Measurements from ENCODE around the gene ZNF282. TPM values are rescaled to one million over a fixed set of nuclear protein-coding genes. Genes with fewer than 3 reads are reported as not detected.

Gene ZNF282
- total and polyA plus RNA-seq, 7 experiments from 2014 or later: 0.83 to 36.7 (median 13.3) TPM

- peaks cover 12 to 36% (median 32%) of the 10 kb centered on the region in 5 donors for H3K36me3 Mint-ChIP-seq
- ATAC-seq: no peak
- Histone ChIP-seq H3K36me3 (ENCODE audit: control insufficient read depth in 2 of 3, insufficient read depth in 3 of 3, low read length in 3 of 3) (peaks cover 0 to 36% (median 5%) of the 10 kb centered on the region in 3 experiments), H3K9me3 (ENCODE audit: control insufficient read depth in 2 of 3, low read length in 3 of 3) (no peaks in the 10 kb centered on the region), H3K27me3 (ENCODE audit: control insufficient read depth in 2 of 2, insufficient read depth in 2 of 2, low read length in 2 of 2) (no peaks in the 10 kb centered on the region), H3K27ac (ENCODE audit: low read depth, low read length) (no peak overlapping the region), H3K4me3 (ENCODE audit: low read length) (no peak overlapping the region), H3K4me1 (ENCODE audit: control insufficient read depth in 2 of 2, insufficient read depth in 2 of 2, low read length in 2 of 2) (peaks cover 0 to 4% of the 10 kb centered on the region in 2 donors)
- no peak overlapping the region for H3K4me3 Mint-ChIP-seq
- no peak overlapping the region for H3K27ac Mint-ChIP-seq
- H3K9me3 Mint-ChIP-seq: no peaks in the 10 kb centered on the region
- H3K27me3 Mint-ChIP-seq: no peaks in the 10 kb centered on the region
- CTCF ChIA-PET: interaction anchor here (1.0 kb wide), 1 partner anchor 28 kb away, joined by 3 read pairs; the partner anchor contains the start of gene ZNF425
- DNase-seq: no peak
- intact Hi-C loops (cut with micrococcal nuclease): no loop called here
- H3K4me1 Mint-ChIP-seq: peaks cover 16 to 49% (median 36%) of the 10 kb centered on the region in 7 donors
- POLR2A ChIA-PET: interaction anchor here (0.8 kb wide), 1 partner anchor 28 kb away, joined by 4 read pairs; the partner anchor contains the start of gene ZNF425
These were observed 41.3 kb upstream of the ZNF282 start for GRCh38 chr7:149154056-149154455.

DNA sequence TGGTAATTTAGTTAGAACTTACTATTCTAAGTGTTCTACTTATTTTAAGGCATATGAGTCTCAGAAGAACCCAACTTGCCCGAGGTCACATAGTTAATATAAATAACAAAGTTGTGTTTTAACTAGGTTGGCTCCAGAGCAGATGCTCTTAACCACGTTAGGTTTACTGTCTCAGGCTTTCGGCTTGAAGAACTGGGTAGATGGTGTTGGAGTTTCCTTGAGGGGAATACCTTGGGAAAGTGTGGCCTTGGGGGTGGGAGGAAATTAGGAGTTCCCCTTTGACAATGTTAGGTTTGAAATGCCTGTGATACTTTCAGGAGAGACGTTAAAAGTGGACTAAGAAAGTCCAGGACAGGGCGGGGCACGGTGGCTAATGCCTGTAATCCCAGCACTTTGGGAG is 38.4 kb upstream of the ZNF282 start:
- no peak overlapping the region for H3K4me3 ChIP-seq (ENCODE audit: low read length)
- no peaks in the 10 kb centered on the region for H3K9me3 Mint-ChIP-seq
- no peak overlapping the region for H3K27ac ChIP-seq (ENCODE audit: low read depth, low read length)
- H3K4me1 Mint-ChIP-seq: peaks cover 15 to 42% (median 30%) of the 10 kb centered on the region in 7 donors
- intact Hi-C loops (cut with micrococcal nuclease): no loop called here
- POLR2A ChIA-PET: no interaction called here
- no peaks in the 10 kb centered on the region for H3K27me3 ChIP-seq (ENCODE audit: control insufficient read depth in 2 of 2, insufficient read depth in 2 of 2, low read length in 2 of 2)
- H3K4me1 ChIP-seq (ENCODE audit: control insufficient read depth in 2 of 2, insufficient read depth in 2 of 2, low read length in 2 of 2): no peaks in the 10 kb centered on the region
- CTCF ChIA-PET: no interaction called here
- H3K27ac Mint-ChIP-seq: peak overlapping the region in 1 of 9 donors; percentile 33
- peaks cover 12 to 33% (median 27%) of the 10 kb centered on the region in 5 donors for H3K36me3 Mint-ChIP-seq
- peaks cover 0 to 41% (median 5%) of the 10 kb centered on the region in 3 experiments for H3K36me3 ChIP-seq (ENCODE audit: control insufficient read depth in 2 of 3, insufficient read depth in 3 of 3, low read length in 3 of 3)
- DNase-seq (no peak), ATAC-seq (no peak)
- H3K27me3 Mint-ChIP-seq: no peaks in the 10 kb centered on the region
- no peak overlapping the region for H3K4me3 Mint-ChIP-seq
- no peaks in the 10 kb centered on the region for H3K9me3 ChIP-seq (ENCODE audit: control insufficient read depth in 2 of 3, low read length in 3 of 3)

GRCh38 chr7:149161241-149161848 is 34.0 kb upstream of the ZNF282 start:
- ATAC-seq (no peak), DNase-seq (no peak)
- ChIA-PET POLR2A (no interaction called here), CTCF (no interaction called here)
- Mint-ChIP-seq H3K27ac (peak overlapping the region in 5 of 9 donors; percentile 43 to 71 (median 66)), H3K4me3 (no peak overlapping the region), H3K27me3 (no peaks in the 10 kb centered on the region), H3K9me3 (no peaks in the 10 kb centered on the region), H3K4me1 (peaks cover 7 to 24% (median 17%) of the 10 kb centered on the region in 7 donors), H3K36me3 (peaks cover 4 to 23% (median 15%) of the 10 kb centered on the region in 5 donors)
- H3K27me3 ChIP-seq (ENCODE audit: control insufficient read depth in 2 of 2, insufficient read depth in 2 of 2, low read length in 2 of 2): no peaks in the 10 kb centered on the region
- H3K9me3 ChIP-seq (ENCODE audit: control insufficient read depth in 2 of 3, low read length in 3 of 3): no peaks in the 10 kb centered on the region
- peaks cover 0 to 38% (median 10%) of the 10 kb centered on the region in 3 experiments for H3K36me3 ChIP-seq (ENCODE audit: control insufficient read depth in 2 of 3, insufficient read depth in 3 of 3, low read length in 3 of 3)
- intact Hi-C loops (cut with micrococcal nuclease): no loop called here
- no peak overlapping the region for H3K4me3 ChIP-seq (ENCODE audit: low read length)
- H3K4me1 ChIP-seq (ENCODE audit: control insufficient read depth in 2 of 2, insufficient read depth in 2 of 2, low read length in 2 of 2): no peaks in the 10 kb centered on the region
- H3K27ac ChIP-seq (ENCODE audit: low read depth, low read length): no peak overlapping the region

GRCh38 chr7:149166142-149166541 is 29.2 kb upstream of the ZNF282 start:
- H3K36me3 Mint-ChIP-seq: peaks cover 0 to 23% (median 11%) of the 10 kb centered on the region in 5 donors
- Histone ChIP-seq H3K9me3 (ENCODE audit: control insufficient read depth in 2 of 3, low read length in 3 of 3) (no peaks in the 10 kb centered on the region), H3K36me3 (ENCODE audit: control insufficient read depth in 2 of 3, insufficient read depth in 3 of 3, low read length in 3 of 3) (peaks cover 0 to 57% (median 20%) of the 10 kb centered on the region in 3 experiments), H3K4me3 (ENCODE audit: low read length) (no peak overlapping the region), H3K4me1 (ENCODE audit: control insufficient read depth in 2 of 2, insufficient read depth in 2 of 2, low read length in 2 of 2) (no peaks in the 10 kb centered on the region), H3K27ac (ENCODE audit: low read depth, low read length) (no peak overlapping the region), H3K27me3 (ENCODE audit: control insufficient read depth in 2 of 2, insufficient read depth in 2 of 2, low read length in 2 of 2) (no peaks in the 10 kb centered on the region)
- H3K4me3 Mint-ChIP-seq: no peak overlapping the region
- ChIA-PET CTCF (interaction anchor here (0.6 kb wide), 1 partner anchor 224 kb away, joined by 3 read pairs; no protein-coding TSS in a partner anchor), POLR2A (interaction anchor here (1.1 kb wide), 1 partner anchor 19 kb away, joined by 3 read pairs; the partner anchor contains the start of gene ZNF398)
- ATAC-seq (no peak), DNase-seq (no peak)
- intact Hi-C loops (cut with micrococcal nuclease): no loop called here
- peaks cover 0 to 12% (median 4%) of the 10 kb centered on the region in 7 donors for H3K4me1 Mint-ChIP-seq
- no peaks in the 10 kb centered on the region for H3K9me3 Mint-ChIP-seq
- no peaks in the 10 kb centered on the region for H3K27me3 Mint-ChIP-seq
- peak overlapping the region in 3 of 9 donors; percentile 15 to 29 (median 25) for H3K27ac Mint-ChIP-seq

DNA sequence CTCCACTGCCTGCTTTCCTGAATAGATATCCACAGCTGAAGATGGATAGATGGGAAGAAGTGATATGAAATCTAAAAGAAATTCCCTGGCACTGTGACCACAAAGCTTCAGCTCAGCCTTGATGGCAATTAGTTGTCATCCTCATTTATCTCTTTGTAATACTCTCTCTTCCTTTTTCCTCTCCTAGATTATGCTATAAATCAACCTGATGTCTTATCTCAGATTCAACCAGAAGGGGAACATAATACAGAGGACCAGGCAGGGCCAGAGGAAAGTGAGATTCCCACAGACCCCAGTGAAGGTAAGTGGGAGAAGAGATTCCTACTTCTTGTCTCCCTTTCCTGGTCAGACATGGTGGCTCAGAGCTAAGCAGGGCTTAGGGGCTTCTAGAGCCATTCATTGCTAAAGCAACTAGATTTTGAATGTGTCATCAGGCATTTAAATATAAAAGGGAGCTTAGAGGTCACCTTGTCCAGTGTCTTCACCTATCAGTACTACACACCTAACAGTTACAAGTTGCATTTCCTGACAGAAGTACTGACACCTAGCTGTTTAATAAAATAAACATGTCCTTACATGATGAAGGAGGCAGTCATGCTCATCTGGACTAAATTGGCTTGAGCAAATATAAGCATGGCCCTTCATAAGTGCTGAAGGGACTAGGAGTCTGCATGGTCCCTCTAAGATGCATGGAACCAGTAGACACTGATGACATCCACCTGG is 28.6 kb upstream of the ZNF282 start:
- H3K4me3 ChIP-seq (ENCODE audit: low read length): no peak overlapping the region
- POLR2A ChIA-PET: interaction anchor here (1.1 to 1.3 kb wide), 2 partner anchors 20 to 41 kb away, joined by 3 to 5 read pairs; partner anchors contain the start of genes ZNF398 and ZNF425
- intact Hi-C loops (cut with micrococcal nuclease): no loop called here
- H3K27me3 ChIP-seq (ENCODE audit: control insufficient read depth in 2 of 2, insufficient read depth in 2 of 2, low read length in 2 of 2): no peaks in the 10 kb centered on the region
- H3K4me1 ChIP-seq (ENCODE audit: control insufficient read depth in 2 of 2, insufficient read depth in 2 of 2, low read length in 2 of 2): no peaks in the 10 kb centered on the region
- Mint-ChIP-seq H3K27ac (peak overlapping the region in 2 of 9 donors; percentile 20 to 29), H3K4me1 (peaks cover 0 to 8% (median 0%) of the 10 kb centered on the region in 7 donors), H3K4me3 (no peak overlapping the region), H3K36me3 (peaks cover 0 to 21% (median 11%) of the 10 kb centered on the region in 5 donors), H3K9me3 (no peaks in the 10 kb centered on the region), H3K27me3 (no peaks in the 10 kb centered on the region)
- H3K36me3 ChIP-seq (ENCODE audit: control insufficient read depth in 2 of 3, insufficient read depth in 3 of 3, low read length in 3 of 3): peaks cover 0 to 57% (median 20%) of the 10 kb centered on the region in 3 experiments
- H3K27ac ChIP-seq (ENCODE audit: low read depth, low read length): no peak overlapping the region
- CTCF ChIA-PET: interaction anchor here (0.6 kb wide), 1 partner anchor 225 kb away, joined by 3 read pairs; no protein-coding TSS in a partner anchor
- no peaks in the 10 kb centered on the region for H3K9me3 ChIP-seq (ENCODE audit: control insufficient read depth in 2 of 3, low read length in 3 of 3)
- DNase-seq (no peak), ATAC-seq (no peak)

DNA sequence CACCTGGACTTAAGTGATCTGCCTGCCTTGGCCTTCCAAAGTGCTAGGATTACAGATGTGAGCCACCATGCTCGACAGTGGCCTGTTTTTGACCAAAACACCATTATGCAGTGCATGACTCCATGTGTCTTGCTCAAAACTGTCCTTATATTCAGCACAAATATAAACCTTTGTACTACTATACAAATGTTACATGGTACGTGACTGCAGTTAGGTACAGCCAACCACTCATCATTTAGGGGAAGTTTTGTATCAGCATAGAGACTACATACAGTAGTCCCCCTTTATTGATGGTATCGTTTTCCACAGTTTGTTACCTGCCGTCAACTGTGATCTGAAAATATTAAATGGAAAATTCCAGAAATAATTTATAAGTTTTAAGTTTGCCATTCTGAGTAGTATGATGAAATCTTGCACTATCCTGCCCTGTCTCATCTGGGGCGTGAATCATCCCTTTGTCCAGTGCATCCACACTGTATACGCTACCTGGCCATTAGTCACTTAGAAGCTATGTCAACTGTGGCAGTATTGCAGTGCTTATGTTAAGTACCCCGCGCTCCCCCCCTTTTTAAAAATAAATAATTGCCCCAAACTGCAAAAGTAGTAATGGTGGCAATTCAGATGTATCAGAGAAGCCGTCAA is 23.3 kb upstream of the ZNF282 start:
- CTCF ChIA-PET: no interaction called here
- POLR2A ChIA-PET: no interaction called here
- Histone ChIP-seq H3K27me3 (ENCODE audit: control insufficient read depth in 2 of 2, insufficient read depth in 2 of 2, low read length in 2 of 2) (no peaks in the 10 kb centered on the region), H3K4me1 (ENCODE audit: control insufficient read depth in 2 of 2, insufficient read depth in 2 of 2, low read length in 2 of 2) (no peaks in the 10 kb centered on the region), H3K36me3 (ENCODE audit: control insufficient read depth in 2 of 3, insufficient read depth in 3 of 3, low read length in 3 of 3) (peaks cover 0 to 48% (median 21%) of the 10 kb centered on the region in 3 experiments), H3K4me3 (ENCODE audit: low read length) (no peak overlapping the region), H3K27ac (ENCODE audit: low read depth, low read length) (no peak overlapping the region), H3K9me3 (ENCODE audit: control insufficient read depth in 2 of 3, low read length in 3 of 3) (no peaks in the 10 kb centered on the region)
- Mint-ChIP-seq H3K4me3 (no peak overlapping the region), H3K27ac (peak overlapping the region in 1 of 9 donors; percentile 55), H3K36me3 (peaks cover 8 to 23% (median 12%) of the 10 kb centered on the region in 5 donors), H3K27me3 (no peaks in the 10 kb centered on the region), H3K4me1 (peaks cover 0 to 5% (median 0%) of the 10 kb centered on the region in 7 donors), H3K9me3 (no peaks in the 10 kb centered on the region)
- no peak for DNase-seq
- intact Hi-C loops (cut with micrococcal nuclease): no loop called here
- no peak for ATAC-seq
